ENCODE results near the gene DNAJC3. TPM values are rescaled to one million over a fixed set of nuclear protein-coding genes. Genes with fewer than 3 reads are reported as not detected.

The DNAJC3 gene
- polyA plus RNA-seq, 3 donors from 2014 or later: 19.8 to 27.5 (median 20.5) TPM

GRCh38 chr13:95809429-95809828, 132.5 kb downstream of the DNAJC3 start:
- Mint-ChIP-seq H3K9me3 (peaks cover 0 to 12% (median 5%) of the 10 kb centered on the region in 6 donors), H3K4me3 (no peak overlapping the region), H3K27ac (no peak overlapping the region), H3K4me1 (no peaks in the 10 kb centered on the region), H3K36me3 (peaks cover 0 to 3% (median 0%) of the 10 kb centered on the region in 3 donors), H3K27me3 (ENCODE audit: low read depth in 3 of 3) (peaks cover 2 to 9% (median 3%) of the 10 kb centered on the region in 3 donors)
- DNase-seq: no peak

GRCh38 chr13:95813139-95813538, 136.2 kb downstream of the DNAJC3 start:
- Mint-ChIP-seq H3K4me1 (no peaks in the 10 kb centered on the region), H3K27ac (no peak overlapping the region), H3K9me3 (peaks cover 0 to 12% (median 5%) of the 10 kb centered on the region in 6 donors), H3K36me3 (peaks cover 0 to 3% (median 0%) of the 10 kb centered on the region in 3 donors), H3K27me3 (ENCODE audit: low read depth in 3 of 3) (peaks cover 0 to 6% (median 2%) of the 10 kb centered on the region in 3 donors), H3K4me3 (no peak overlapping the region)
- no peak for DNase-seq

DNA sequence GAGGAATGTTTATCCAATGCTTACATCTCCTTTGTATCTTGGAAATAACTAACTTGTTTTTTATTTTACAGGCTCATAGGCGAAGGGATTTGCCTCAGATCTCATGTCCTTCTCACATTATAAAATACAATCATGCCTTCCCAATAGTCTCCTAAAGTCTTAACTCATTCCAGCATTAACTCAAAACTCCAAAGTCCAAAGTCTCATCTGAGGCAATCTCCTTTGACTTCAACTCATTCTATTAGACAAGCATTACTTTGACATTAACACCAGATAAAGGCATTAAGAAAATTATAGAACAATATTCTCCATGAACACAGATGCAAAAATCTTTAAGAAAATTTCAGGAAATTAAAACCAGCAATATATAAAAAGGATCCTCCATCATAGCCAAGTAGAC, 137.6 kb downstream of the DNAJC3 start:
- no peaks in the 10 kb centered on the region for H3K36me3 Mint-ChIP-seq
- no peak overlapping the region for H3K4me3 Mint-ChIP-seq
- no peak for DNase-seq
- no peak overlapping the region for H3K27ac Mint-ChIP-seq
- H3K27me3 Mint-ChIP-seq (ENCODE audit: low read depth in 3 of 3): peaks cover 0 to 6% (median 3%) of the 10 kb centered on the region in 3 donors
- H3K9me3 Mint-ChIP-seq: peaks cover 0 to 12% (median 5%) of the 10 kb centered on the region in 6 donors
- H3K4me1 Mint-ChIP-seq: no peaks in the 10 kb centered on the region

DNA sequence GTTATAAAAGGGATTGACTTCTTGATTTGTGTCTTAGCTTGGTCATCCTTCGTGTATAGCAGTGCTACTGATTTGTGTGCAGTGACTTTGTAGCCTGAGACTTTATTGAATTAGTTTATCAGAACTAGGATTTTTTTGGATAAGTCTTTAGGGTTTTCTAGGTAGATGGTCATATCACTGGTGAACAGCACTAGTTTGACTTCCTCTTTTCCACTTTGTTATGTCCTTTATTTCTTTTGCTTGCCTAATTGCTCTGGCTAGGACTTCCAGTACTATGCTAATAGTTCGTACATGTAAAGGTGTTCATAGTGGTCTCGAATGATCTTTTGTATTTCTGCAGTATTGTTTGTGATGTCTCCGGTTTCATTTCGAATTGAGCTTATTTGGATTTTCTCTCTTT, 145.4 kb downstream of the DNAJC3 start:
- peaks cover 0 to 4% (median 0%) of the 10 kb centered on the region in 3 donors for H3K27me3 Mint-ChIP-seq (ENCODE audit: low read depth in 3 of 3)
- H3K4me3 Mint-ChIP-seq: no peak overlapping the region
- no peaks in the 10 kb centered on the region for H3K4me1 Mint-ChIP-seq
- no peak for DNase-seq
- no peaks in the 10 kb centered on the region for H3K36me3 Mint-ChIP-seq
- H3K9me3 Mint-ChIP-seq: peaks cover 0 to 2% (median 0%) of the 10 kb centered on the region in 6 donors
- H3K27ac Mint-ChIP-seq: no peak overlapping the region

GRCh38 chr13:95833126-95833525, 156.2 kb downstream of the DNAJC3 start:
- peaks cover 0 to 4% (median 2%) of the 10 kb centered on the region in 3 donors for H3K27me3 Mint-ChIP-seq (ENCODE audit: low read depth in 3 of 3)
- H3K9me3 Mint-ChIP-seq: peaks cover 0 to 2% (median 0%) of the 10 kb centered on the region in 6 donors
- DNase-seq: no peak
- no peaks in the 10 kb centered on the region for H3K4me1 Mint-ChIP-seq
- H3K4me3 Mint-ChIP-seq: no peak overlapping the region
- no peak overlapping the region for H3K27ac Mint-ChIP-seq
- H3K36me3 Mint-ChIP-seq: no peaks in the 10 kb centered on the region

DNA sequence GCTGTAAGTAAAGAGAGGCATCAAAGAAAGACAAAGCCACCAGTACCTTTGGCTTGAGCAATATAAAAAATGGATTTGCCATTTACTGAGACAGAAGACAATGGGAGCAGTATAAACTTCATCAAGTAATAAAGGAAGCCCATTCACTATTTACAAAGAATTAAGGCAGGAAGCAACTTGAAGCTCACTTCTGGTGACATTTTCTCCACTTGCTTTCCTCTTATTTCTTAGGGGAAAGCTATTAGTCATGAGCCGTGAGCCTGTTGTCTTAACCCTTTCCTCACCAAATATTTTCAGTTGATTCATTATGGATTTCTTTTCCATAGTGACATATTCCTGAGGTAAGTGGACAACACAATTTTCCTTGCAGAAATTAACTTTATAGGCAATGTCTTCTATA, 156.8 kb downstream of the DNAJC3 start:
- Mint-ChIP-seq H3K27me3 (ENCODE audit: low read depth in 3 of 3) (peaks cover 0 to 4% (median 2%) of the 10 kb centered on the region in 3 donors), H3K4me1 (no peaks in the 10 kb centered on the region)

GRCh38 chr13:95834134-95834765, 157.3 kb downstream of the DNAJC3 start:
- H3K27me3 Mint-ChIP-seq (ENCODE audit: low read depth in 3 of 3): peaks cover 0 to 3% (median 2%) of the 10 kb centered on the region in 3 donors
- H3K27ac Mint-ChIP-seq: no peak overlapping the region
- H3K4me3 Mint-ChIP-seq: no peak overlapping the region
- peaks cover 0 to 6% (median 0%) of the 10 kb centered on the region in 6 donors for H3K9me3 Mint-ChIP-seq
- DNase-seq: peak; percentile 52 to 63 (median 61)
- no peaks in the 10 kb centered on the region for H3K4me1 Mint-ChIP-seq
- no peaks in the 10 kb centered on the region for H3K36me3 Mint-ChIP-seq

More for the DNA sequence above, 156.8 kb downstream of the DNAJC3 start:
- Mint-ChIP-seq H3K36me3 (no peaks in the 10 kb centered on the region), H3K27ac (no peak overlapping the region), H3K9me3 (peaks cover 0 to 2% (median 0%) of the 10 kb centered on the region in 6 donors), H3K4me3 (no peak overlapping the region)
- DNase-seq: no peak

DNA sequence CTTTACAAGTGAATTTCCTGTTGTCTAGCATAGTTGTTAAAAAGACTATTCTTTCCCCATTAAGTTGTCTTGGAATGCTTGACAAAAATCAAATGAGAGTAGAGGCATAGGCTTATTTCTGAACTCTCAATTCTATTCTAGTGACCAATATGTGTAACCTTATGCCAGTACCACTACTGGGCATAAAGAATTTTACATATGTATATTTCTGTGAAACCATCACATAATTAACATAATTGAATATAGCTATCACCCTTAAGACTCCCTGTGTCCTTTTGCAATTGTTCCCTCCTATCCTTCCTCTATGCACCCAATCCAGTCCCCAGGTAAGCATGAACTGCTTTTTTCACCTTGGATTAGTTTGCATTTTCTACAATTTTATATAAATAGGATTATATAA, 165.0 kb downstream of the DNAJC3 start:
- no peaks in the 10 kb centered on the region for H3K36me3 Mint-ChIP-seq
- H3K4me3 Mint-ChIP-seq: no peak overlapping the region
- H3K27me3 Mint-ChIP-seq (ENCODE audit: low read depth in 3 of 3): no peaks in the 10 kb centered on the region
- H3K27ac Mint-ChIP-seq: no peak overlapping the region
- peaks cover 0 to 6% (median 0%) of the 10 kb centered on the region in 6 donors for H3K9me3 Mint-ChIP-seq
- H3K4me1 Mint-ChIP-seq: no peaks in the 10 kb centered on the region
- no peak for DNase-seq

DNA sequence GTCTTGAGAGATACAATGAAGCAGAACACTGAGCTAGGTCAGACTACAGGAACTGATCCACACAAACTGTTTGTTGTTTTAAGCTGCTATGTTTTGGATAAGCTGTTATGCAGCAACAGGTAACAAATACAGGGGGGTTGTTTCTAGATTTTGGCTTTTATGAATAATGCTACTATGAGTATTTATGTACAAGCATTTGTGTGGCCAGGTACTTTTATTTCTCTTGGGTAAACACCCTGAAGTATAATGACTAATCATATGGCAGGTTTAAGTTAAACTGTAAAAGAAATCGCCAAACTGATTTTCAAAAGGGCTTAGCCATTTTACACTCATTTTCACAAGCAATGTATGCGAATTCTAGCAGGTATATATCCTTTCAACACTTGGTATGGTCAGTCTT, 166.0 kb downstream of the DNAJC3 start:
- Mint-ChIP-seq H3K36me3 (no peaks in the 10 kb centered on the region), H3K27ac (no peak overlapping the region), H3K27me3 (ENCODE audit: low read depth in 3 of 3) (peaks cover 0 to under 1% (median 0%) of the 10 kb centered on the region in 3 donors), H3K4me3 (no peak overlapping the region), H3K4me1 (no peaks in the 10 kb centered on the region), H3K9me3 (peaks cover 0 to 6% (median 0%) of the 10 kb centered on the region in 6 donors)
- no peak for DNase-seq

Other genes with a start within 250 kb of the DNAJC3 start
- gene CLDN10, start 124.4 kb upstream of the DNAJC3 start, polyA plus RNA-seq: not detected
- gene DZIP1, start 32.4 kb upstream of the DNAJC3 start, polyA plus RNA-seq: not detected